RWPE2 (cell line): ENCODE measurements around the gene SLC39A12.

ENCODE experiments used
- ATAC-seq: fragments of 200-7000 bp; cut with Tn5 transposase; 3 replicates; pipeline ENCODE4 v1.9.1; 2021; ENCODE audit warnings: low read depth
- DNase-seq: peaks from one replicate; pipeline ENCODE4 v3.0.0-alpha.2; 2020; ENCODE audit warnings: low spot score
- H3K27ac ChIP-seq: fragments of 450-650 bp; 2 replicates; pipeline ENCODE4 v1.5.1; 2017; ENCODE audit warnings: mild to moderate bottlenecking; ENCODE audit not compliant: poor library complexity, severe bottlenecking
- H3K27me3 ChIP-seq: fragments of 250-450 bp; sonication (Bioruptor Pico); 2 replicates; pipeline ENCODE4 v1.5.1; 2021; ENCODE audit warnings: mild to moderate bottlenecking, moderate library complexity; ENCODE audit not compliant: insufficient read depth, poor library complexity, severe bottlenecking
- H3K36me3 ChIP-seq: fragments of 250-450 bp; sonication (Bioruptor Pico); 2 replicates; pipeline ENCODE4 v1.5.1; 2020; ENCODE audit warnings: low read depth, mild to moderate bottlenecking, moderate library complexity
- H3K4me1 ChIP-seq: fragments of 250-450 bp; sonication (Bioruptor Pico); 2 replicates; pipeline ENCODE4 v1.5.1; 2021; ENCODE audit warnings: mild to moderate bottlenecking, moderate library complexity; ENCODE audit not compliant: insufficient read depth, poor library complexity, severe bottlenecking
- H3K4me3 ChIP-seq: fragments of 250-450 bp; sonication (Bioruptor Pico); 2 replicates; pipeline ENCODE4 v1.5.1; 2021; ENCODE audit warnings: mild to moderate bottlenecking, moderate library complexity; ENCODE audit not compliant: severe bottlenecking
- H3K9me3 ChIP-seq: fragments of 250-450 bp; sonication (Bioruptor Pico); 2 replicates; pipeline ENCODE4 v1.5.1; 2021; ENCODE audit warnings: mild to moderate bottlenecking, moderate library complexity; ENCODE audit not compliant: severe bottlenecking
- CTCF ChIP-seq: fragments of 450-650 bp; IDR thresholded peaks from one replicate; pipeline ENCODE4 v1.5.1; 2017; ENCODE audit warnings: mild to moderate bottlenecking, moderate library complexity; ENCODE audit not compliant: poor library complexity, severe bottlenecking

The SLC39A12 gene

GRCh38 chr10:17980846-17981565 lies 29.3 kb downstream of the SLC39A12 start:
- no peak overlapping the region for H3K27ac ChIP-seq
- peaks cover 18% of the 10 kb centered on the region for H3K4me1 ChIP-seq
- no peak for DNase-seq
- H3K27me3 ChIP-seq, result no peaks in the 10 kb centered on the region
- no peak for TF ChIP-seq CTCF
- ATAC-seq, result no peak
- no peak overlapping the region for H3K4me3 ChIP-seq
- no peaks in the 10 kb centered on the region for H3K9me3 ChIP-seq
- no peaks in the 10 kb centered on the region for H3K36me3 ChIP-seq

- Histone ChIP-seq H3K4me3 (no peak overlapping the region), H3K4me1 (peaks cover 18% of the 10 kb centered on the region), H3K27me3 (no peaks in the 10 kb centered on the region), H3K36me3 (no peaks in the 10 kb centered on the region), H3K27ac (peak overlapping the region; percentile 22), H3K9me3 (no peaks in the 10 kb centered on the region)
- TF ChIP-seq CTCF, result no peak
- ATAC-seq (peak; percentile 89), DNase-seq (no peak)
Observed at GRCh38 chr10:17981766-17982380, 30.2 kb downstream of the SLC39A12 start.

GRCh38 chr10:17984056-17984455 lies 32.3 kb downstream of the SLC39A12 start:
- peaks cover 18% of the 10 kb centered on the region for H3K4me1 ChIP-seq
- H3K36me3 ChIP-seq, result no peaks in the 10 kb centered on the region
- DNase-seq (no peak), ATAC-seq (peak; percentile 73)
- H3K27me3 ChIP-seq, result no peaks in the 10 kb centered on the region
- no peak overlapping the region for H3K4me3 ChIP-seq
- no peak for TF ChIP-seq CTCF
- no peak overlapping the region for H3K27ac ChIP-seq
- H3K9me3 ChIP-seq, result no peaks in the 10 kb centered on the region

GRCh38 chr10:17984563-17984962 lies 32.8 kb downstream of the SLC39A12 start:
- Histone ChIP-seq H3K27me3 (no peaks in the 10 kb centered on the region), H3K27ac (no peak overlapping the region), H3K36me3 (no peaks in the 10 kb centered on the region), H3K4me3 (no peak overlapping the region), H3K4me1 (peaks cover 18% of the 10 kb centered on the region), H3K9me3 (no peaks in the 10 kb centered on the region)
- no peak for ATAC-seq
- TF ChIP-seq CTCF, result no peak
- DNase-seq, result no peak
